Measurements from ENCODE around the gene OTUB1. TPM values are rescaled to one million over a fixed set of nuclear protein-coding genes. Genes with fewer than 3 reads are reported as not detected.

OTUB1 gene
- total RNA-seq, 4 donors from 2014 or later, result 35.0 to 86.7 (median 50.4) TPM

- DNase-seq (ENCODE audit: low spot score in 2 of 2), result no peak
- 96 to 100% methylated on average over 8 of the region's 8 CpGs for WGBS, 2 donors
- H3K27ac ChIP-seq, result no peak overlapping the region
Measured at GRCh38 chr11:64009710-64010109, 23.5 kb downstream of the OTUB1 start.

GRCh38 chr11:64010783-64011182 is 24.5 kb downstream of the OTUB1 start:
- Histone ChIP-seq H3K27me3 (no peaks in the 10 kb centered on the region), H3K27ac (no peak overlapping the region), H3K4me1 (peaks cover 0 to 23% (median 12%) of the 10 kb centered on the region in 4 donors), H3K36me3 (no peaks in the 10 kb centered on the region), H3K9me3 (no peaks in the 10 kb centered on the region), H3K4me3 (no peak overlapping the region)
- DNase-seq (ENCODE audit: low spot score in 2 of 2), result no peak
- 96 to 98% methylated on average over 2 of the region's 2 CpGs for WGBS, 2 donors
- TF ChIP-seq POLR2A (IDR thresholded peaks at IDR 0.05) (no peak), EP300 (IDR thresholded peaks at IDR 0.05) (no peak)
- TF ChIP-seq, protein P1, sequence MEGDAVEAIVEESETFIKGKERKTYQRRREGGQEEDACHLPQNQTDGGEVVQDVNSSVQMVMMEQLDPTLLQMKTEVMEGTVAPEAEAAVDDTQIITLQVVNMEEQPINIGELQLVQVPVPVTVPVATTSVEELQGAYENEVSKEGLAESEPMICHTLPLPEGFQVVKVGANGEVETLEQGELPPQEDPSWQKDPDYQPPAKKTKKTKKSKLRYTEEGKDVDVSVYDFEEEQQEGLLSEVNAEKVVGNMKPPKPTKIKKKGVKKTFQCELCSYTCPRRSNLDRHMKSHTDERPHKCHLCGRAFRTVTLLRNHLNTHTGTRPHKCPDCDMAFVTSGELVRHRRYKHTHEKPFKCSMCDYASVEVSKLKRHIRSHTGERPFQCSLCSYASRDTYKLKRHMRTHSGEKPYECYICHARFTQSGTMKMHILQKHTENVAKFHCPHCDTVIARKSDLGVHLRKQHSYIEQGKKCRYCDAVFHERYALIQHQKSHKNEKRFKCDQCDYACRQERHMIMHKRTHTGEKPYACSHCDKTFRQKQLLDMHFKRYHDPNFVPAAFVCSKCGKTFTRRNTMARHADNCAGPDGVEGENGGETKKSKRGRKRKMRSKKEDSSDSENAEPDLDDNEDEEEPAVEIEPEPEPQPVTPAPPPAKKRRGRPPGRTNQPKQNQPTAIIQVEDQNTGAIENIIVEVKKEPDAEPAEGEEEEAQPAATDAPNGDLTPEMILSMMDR (IDR thresholded peaks at IDR 0.05), result no peak

More at GRCh38 chr11:64009710-64010109, 23.5 kb downstream of the OTUB1 start:
- Histone ChIP-seq H3K4me1 (peaks cover 0 to 23% (median 12%) of the 10 kb centered on the region in 4 donors), H3K4me3 (no peak overlapping the region), H3K9me3 (no peaks in the 10 kb centered on the region), H3K36me3 (no peaks in the 10 kb centered on the region), H3K27me3 (no peaks in the 10 kb centered on the region)
- TF ChIP-seq EP300 (IDR thresholded peaks at IDR 0.05) (no peak), POLR2A (IDR thresholded peaks at IDR 0.05) (no peak)
- TF ChIP-seq, protein P1 (IDR thresholded peaks at IDR 0.05), result no peak

- Histone ChIP-seq H3K36me3 (no peaks in the 10 kb centered on the region), H3K4me1 (peaks cover 0 to 19% (median 12%) of the 10 kb centered on the region in 4 donors), H3K27me3 (no peaks in the 10 kb centered on the region), H3K9me3 (no peaks in the 10 kb centered on the region), H3K27ac (no peak overlapping the region), H3K4me3 (no peak overlapping the region)
- WGBS, 2 donors, result 82 to 84% methylated on average over 8 of the region's 8 CpGs
- no peak for TF ChIP-seq EP300 (IDR thresholded peaks at IDR 0.05)
- no peak for TF ChIP-seq POLR2A (IDR thresholded peaks at IDR 0.05)
- TF ChIP-seq, protein P1 (IDR thresholded peaks at IDR 0.05), result no peak
- no peak for DNase-seq (ENCODE audit: low spot score in 2 of 2)
Measured at GRCh38 chr11:64011371-64011770, 25.1 kb downstream of the OTUB1 start.

DNA sequence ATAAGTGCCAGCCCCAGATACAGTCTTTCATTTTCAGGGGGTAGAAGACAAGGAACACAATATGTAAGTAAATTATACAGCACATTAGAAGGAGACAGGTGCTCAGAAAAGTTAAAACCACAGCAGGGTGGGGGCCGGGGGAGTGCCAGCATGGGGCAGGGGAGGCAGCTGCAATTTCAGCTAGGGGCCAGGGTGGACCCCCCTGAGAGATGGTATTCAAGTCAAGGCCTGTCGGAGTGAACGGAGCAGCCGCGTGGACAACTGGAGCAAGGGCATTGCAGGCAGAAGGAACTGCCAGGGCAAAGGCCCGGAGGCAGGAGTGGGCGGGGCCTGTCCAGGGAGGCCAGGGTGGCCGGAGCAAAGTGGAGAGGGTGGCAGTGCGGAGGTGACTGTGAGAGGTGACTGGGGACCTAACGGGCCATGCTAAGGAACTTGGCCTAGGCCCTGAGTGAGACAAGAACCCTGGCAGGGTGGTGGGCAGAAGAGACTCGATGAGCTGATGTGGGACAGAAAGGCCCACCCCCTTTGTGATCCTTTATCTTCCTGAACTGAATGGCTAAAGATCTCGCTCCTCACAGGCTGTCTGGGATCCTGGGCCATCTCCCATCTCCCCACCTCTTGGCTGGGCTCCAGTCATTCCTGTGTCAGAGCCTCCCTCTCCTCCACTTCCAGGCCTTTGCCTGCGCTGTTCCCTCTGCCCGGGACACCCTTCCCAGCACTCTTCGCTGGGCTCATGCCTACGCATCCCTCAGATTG is 27.1 kb downstream of the OTUB1 start:
- peaks cover 0 to 10% (median 0%) of the 10 kb centered on the region in 4 donors for H3K4me1 ChIP-seq
- no peaks in the 10 kb centered on the region for H3K27me3 ChIP-seq
- H3K27ac ChIP-seq, result no peak overlapping the region
- TF ChIP-seq EP300 (IDR thresholded peaks at IDR 0.05), result no peak
- no peak for TF ChIP-seq POLR2A (IDR thresholded peaks at IDR 0.05)
- TF ChIP-seq, protein P1 (IDR thresholded peaks at IDR 0.05), result no peak
- H3K36me3 ChIP-seq, result no peaks in the 10 kb centered on the region
- 83 to 90% methylated on average over 16 of the region's 16 CpGs for WGBS, 2 donors
- no peak for DNase-seq (ENCODE audit: low spot score in 2 of 2)
- H3K4me3 ChIP-seq, result no peak overlapping the region
- H3K9me3 ChIP-seq, result no peaks in the 10 kb centered on the region

GRCh38 chr11:64014356-64014755 is 28.1 kb downstream of the OTUB1 start:
- TF ChIP-seq EP300 (IDR thresholded peaks at IDR 0.05) (no peak), POLR2A (IDR thresholded peaks at IDR 0.05) (no peak)
- TF ChIP-seq, protein P1 (IDR thresholded peaks at IDR 0.05), result no peak
- H3K36me3 ChIP-seq, result no peaks in the 10 kb centered on the region
- DNase-seq (ENCODE audit: low spot score in 2 of 2), result no peak
- H3K4me1 ChIP-seq, result peaks cover 0 to 18% (median 0%) of the 10 kb centered on the region in 4 donors
- H3K27me3 ChIP-seq, result no peaks in the 10 kb centered on the region
- H3K27ac ChIP-seq, result no peak overlapping the region
- 69 to 77% methylated on average over 11 of the region's 11 CpGs for WGBS, 2 donors
- no peak overlapping the region for H3K4me3 ChIP-seq
- H3K9me3 ChIP-seq, result no peaks in the 10 kb centered on the region

Measured in tibial nerve (tissue), 4 donors.